CD4-positive, alpha-beta memory T cell (primary cell): ENCODE measurements around the gene THSD4. TPM values are rescaled to one million over a fixed set of nuclear protein-coding genes. Genes with fewer than 3 reads are reported as not detected.
A peak's percentile ranks its signal among the peaks of the same experiment; 100 is the strongest.

ENCODE experiments used
- CTCF ChIA-PET: fragments of 350-600 bp; sonication (Branson Sonifier 250); formaldehyde crosslinking; loops from one replicate; lab custom pipeline; 2021; ENCODE audit warnings: inconsistent platforms; ENCODE audit not compliant: partially characterized antibody; lab: Charles Lee
- POLR2A ChIA-PET: fragments of 350-600 bp; sonication (Branson Sonifier 250); formaldehyde crosslinking; loops from one replicate; lab custom pipeline; 2021; ENCODE audit not compliant: partially characterized antibody; lab: Charles Lee
- DNase-seq, 5 donors: peaks; one replicate each; pipeline versions ENCODE4 v3.0.0 to v3.0.0-alpha.2; 2020 to 2022; ENCODE audit warnings: mixed read lengths in 1 of 5
- H3K27ac ChIP-seq: one replicate; pipeline ENCODE4 v1.7.0; 2013; ENCODE audit warnings: low read depth, low read length
- H3K27me3 ChIP-seq: 2 replicates; pipeline ENCODE4 v1.7.0; 2013; ENCODE audit warnings: mild to moderate bottlenecking, low read length, moderate library complexity; ENCODE audit not compliant: insufficient read depth
- H3K36me3 ChIP-seq: 2 replicates; pipeline ENCODE4 v1.7.0; 2013; ENCODE audit warnings: mild to moderate bottlenecking, low read length, moderate library complexity; ENCODE audit not compliant: insufficient read depth
- H3K4me1 ChIP-seq: 2 replicates; pipeline ENCODE4 v1.7.0; 2013; ENCODE audit warnings: mild to moderate bottlenecking, low read length, moderate library complexity; ENCODE audit not compliant: insufficient read depth
- H3K4me3 ChIP-seq, 2 donors: one replicate each; pipeline ENCODE4 v1.7.0; 2013; ENCODE audit warnings: low read length in 2 of 2, mild to moderate bottlenecking in 1 of 2
- H3K9me3 ChIP-seq, 2 donors: one replicate each; pipeline ENCODE4 v1.7.0; 2013; ENCODE audit warnings: low read length in 2 of 2, control low read depth in 1 of 2; ENCODE audit not compliant: control insufficient read depth in 1 of 2
- H3K27ac Mint-ChIP-seq, 7 donors: one replicate each; pipeline ENCODE4 v1.8.0; 2020 to 2021; ENCODE audit warnings: mixed read lengths in 7 of 7, mild to moderate bottlenecking in 6 of 7, inconsistent platforms in 3 of 7, moderate library complexity in 3 of 7
- H3K27me3 Mint-ChIP-seq, 2 donors: one replicate each; pipeline ENCODE4 v1.8.0; 2020 to 2021; ENCODE audit warnings: mixed read lengths in 2 of 2
- H3K36me3 Mint-ChIP-seq, 2 donors: one replicate each; pipeline ENCODE4 v1.8.0; 2020 to 2021; ENCODE audit warnings: mixed read lengths in 2 of 2, inconsistent platforms in 1 of 2, mild to moderate bottlenecking in 1 of 2
- H3K4me1 Mint-ChIP-seq, 4 donors: one replicate each; pipeline ENCODE4 v1.8.0; 2020 to 2021; ENCODE audit warnings: mixed read lengths in 4 of 4, mild to moderate bottlenecking in 1 of 4
- H3K4me3 Mint-ChIP-seq, 8 donors: one replicate each; pipeline ENCODE4 v1.8.0; 2020 to 2021; ENCODE audit warnings: mixed read lengths in 8 of 8, mild to moderate bottlenecking in 7 of 8, moderate library complexity in 6 of 8, inconsistent platforms in 3 of 8
- H3K9me3 Mint-ChIP-seq, 8 donors: one replicate each; pipeline ENCODE4 v1.8.0; 2020 to 2021; ENCODE audit warnings: mixed read lengths in 8 of 8, mild to moderate bottlenecking in 5 of 8, inconsistent platforms in 3 of 8, moderate library complexity in 1 of 8
- intact Hi-C: fragments of 100-400 bp; cut with micrococcal nuclease; formaldehyde crosslinking; loops from one replicate; pipeline ENCODE4 v1.15.1; 2023
- polyA plus RNA-seq, 2 donors: library from polyadenylated mRNA; unstranded; fragments of 300-500 nt; fragmentation: Illumina TruSeq; gene quantifications; one replicate each; pipeline ENCODE4 v1.2.3, GENCODE V29; 2021
- total RNA-seq, 2 experiments: library from RNA; stranded (reverse); gene quantifications; one replicate each; pipeline ENCODE4 v1.2.3, GENCODE V29; 2021

THSD4 gene
- total and polyA plus RNA-seq, 4 experiments from 2014 or later = not detected

DNA sequence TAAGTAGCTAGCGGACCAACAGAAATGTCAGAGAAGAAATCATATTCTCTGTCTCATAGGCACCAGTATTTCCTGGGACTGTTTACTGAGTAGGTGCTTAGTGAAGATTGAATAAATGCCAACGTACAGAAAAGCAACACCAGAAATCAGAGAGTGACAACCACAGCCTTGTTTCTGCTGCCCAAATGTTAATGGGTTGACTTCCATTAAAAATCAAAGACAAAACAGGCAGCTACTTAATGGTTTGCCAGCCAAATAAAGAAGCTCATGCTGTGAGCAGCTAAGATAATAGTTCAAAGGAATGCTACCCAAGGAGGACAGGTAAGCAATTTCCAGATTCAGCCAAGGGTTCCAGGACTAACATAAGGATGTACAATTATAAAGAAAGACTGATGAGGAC lies 270.7 kb downstream of the THSD4 start:
- POLR2A ChIA-PET = interaction anchor here (1.4 kb wide), 1 partner anchor 55 kb away, joined by 8 read pairs; no protein-coding TSS in a partner anchor
- H3K9me3 ChIP-seq = no peaks in the 10 kb centered on the region
- no peak for DNase-seq
- H3K4me3 ChIP-seq = no peak overlapping the region
- peaks cover 3% of the 10 kb centered on the region for H3K27me3 ChIP-seq
- Mint-ChIP-seq H3K27ac (peak overlapping the region in 2 of 7 donors; percentile 5 to 50), H3K36me3 (no peaks in the 10 kb centered on the region), H3K27me3 (peaks cover 1 to 9% of the 10 kb centered on the region in 2 donors), H3K4me3 (peak overlapping the region in 1 of 8 donors; percentile 32), H3K9me3 (peaks cover 0 to 5% (median 0%) of the 10 kb centered on the region in 8 donors), H3K4me1 (peaks cover 0 to 10% (median 7%) of the 10 kb centered on the region in 4 donors)
- intact Hi-C loops = loop anchor here (1.0 to 5.0 kb wide), 3 partner anchors 54 to 771 kb away; no protein-coding TSS in a partner anchor
- CTCF ChIA-PET = interaction anchor here (0.6 to 5.0 kb wide), 18 partner anchors 8 to 413 kb away, joined by 3 to 50 read pairs (median 6); no protein-coding TSS in a partner anchor
- no peaks in the 10 kb centered on the region for H3K4me1 ChIP-seq
- no peak overlapping the region for H3K27ac ChIP-seq
- H3K36me3 ChIP-seq = no peaks in the 10 kb centered on the region

DNA sequence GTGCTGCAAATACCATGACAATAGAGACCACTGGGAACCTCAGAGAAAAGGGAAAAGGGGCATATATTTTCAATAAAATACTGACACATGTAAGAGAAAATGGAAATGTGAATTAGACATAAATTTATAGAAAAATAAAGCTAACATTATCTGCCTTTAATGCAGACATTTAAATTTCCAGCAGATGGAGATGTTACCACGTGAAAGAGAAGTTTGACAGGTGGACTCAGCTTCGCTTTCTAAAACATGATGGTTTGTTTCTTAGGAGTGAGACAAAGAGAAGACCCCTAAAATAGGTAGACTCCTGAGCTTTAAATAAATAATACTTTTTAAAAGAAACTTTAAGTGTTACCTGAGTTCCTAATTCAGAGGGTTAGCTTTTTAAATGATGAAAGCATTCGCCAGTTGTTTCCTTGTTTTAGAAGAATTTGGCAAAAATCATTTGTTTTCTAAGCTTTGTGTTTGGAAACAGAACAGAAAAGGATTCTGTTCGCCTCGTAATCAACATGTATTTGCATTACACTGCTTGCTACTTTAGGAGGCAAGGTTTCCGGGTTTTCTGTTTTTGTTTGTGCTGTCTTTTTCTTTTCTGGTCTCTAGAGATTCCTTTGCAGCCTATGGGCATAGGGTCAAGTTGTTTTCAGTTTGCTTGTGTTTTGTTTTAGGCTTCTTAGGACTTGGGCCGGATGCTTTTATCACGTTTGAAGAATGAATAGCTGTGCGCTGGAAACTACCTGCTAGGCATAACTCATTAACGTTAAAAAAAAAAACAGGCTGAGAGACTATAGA lies 271.4 kb downstream of the THSD4 start:
- Mint-ChIP-seq H3K27ac (peak overlapping the region in 1 of 7 donors; percentile 5), H3K36me3 (no peaks in the 10 kb centered on the region), H3K4me3 (peak overlapping the region in 2 of 8 donors; percentile 20 to 32), H3K27me3 (peaks cover 1 to 9% of the 10 kb centered on the region in 2 donors), H3K9me3 (peaks cover 0 to 5% (median 0%) of the 10 kb centered on the region in 8 donors), H3K4me1 (peaks cover 0 to 10% (median 7%) of the 10 kb centered on the region in 4 donors)
- H3K27ac ChIP-seq = no peak overlapping the region
- H3K27me3 ChIP-seq = peaks cover 3% of the 10 kb centered on the region
- no peaks in the 10 kb centered on the region for H3K4me1 ChIP-seq
- H3K36me3 ChIP-seq = no peaks in the 10 kb centered on the region
- no peak overlapping the region for H3K4me3 ChIP-seq
- ChIA-PET POLR2A (interaction anchor here (1.4 kb wide), 1 partner anchor 54 kb away, joined by 8 read pairs; no protein-coding TSS in a partner anchor), CTCF (interaction anchor here (1.0 to 5.0 kb wide), 16 partner anchors 9 to 357 kb away, joined by 3 to 50 read pairs (median 7); no protein-coding TSS in a partner anchor)
- H3K9me3 ChIP-seq = no peaks in the 10 kb centered on the region
- DNase-seq = peak in 4 of 5 donors; percentile 14 to 27 (median 18)
- intact Hi-C loops = loop anchor here (1.0 to 5.0 kb wide), 3 partner anchors 54 to 771 kb away; no protein-coding TSS in a partner anchor

DNA sequence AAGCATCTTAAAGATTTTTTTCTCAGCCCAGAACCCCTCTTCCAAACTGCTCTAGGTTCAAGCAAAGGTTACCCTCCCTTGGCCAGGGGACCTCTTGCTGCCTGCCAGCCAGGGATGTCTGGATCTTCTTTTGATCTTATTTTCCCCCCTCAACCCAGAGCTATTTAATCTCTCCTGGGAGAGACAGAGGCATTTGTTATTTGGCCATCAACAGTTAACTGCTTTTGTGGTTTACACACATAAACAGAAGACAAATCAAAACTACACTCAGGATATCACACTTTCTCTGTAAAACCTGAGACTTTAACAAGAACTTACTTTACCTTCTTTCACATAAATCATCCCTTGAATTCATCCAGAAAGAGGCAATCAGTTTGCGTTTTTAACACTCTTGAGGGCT lies 272.5 kb downstream of the THSD4 start:
- H3K27me3 Mint-ChIP-seq = peaks cover 1 to 11% of the 10 kb centered on the region in 2 donors
- no peak for DNase-seq
- Histone ChIP-seq H3K27me3 (peaks cover 3% of the 10 kb centered on the region), H3K27ac (no peak overlapping the region), H3K4me3 (no peak overlapping the region), H3K4me1 (no peaks in the 10 kb centered on the region), H3K9me3 (no peaks in the 10 kb centered on the region), H3K36me3 (no peaks in the 10 kb centered on the region)
- H3K27ac Mint-ChIP-seq = peak overlapping the region in 2 of 7 donors; percentile 14 to 30
- POLR2A ChIA-PET = no interaction called here
- peaks cover 0 to 5% (median 0%) of the 10 kb centered on the region in 8 donors for H3K9me3 Mint-ChIP-seq
- intact Hi-C loops = loop anchor here (5.0 kb wide), 2 partner anchors 264 to 769 kb away; no protein-coding TSS in a partner anchor
- peaks cover 0 to 10% (median 7%) of the 10 kb centered on the region in 4 donors for H3K4me1 Mint-ChIP-seq
- CTCF ChIA-PET = interaction anchor here (0.6 to 5.0 kb wide), 10 partner anchors 10 to 769 kb away, joined by 3 to 50 read pairs (median 8); no protein-coding TSS in a partner anchor
- no peaks in the 10 kb centered on the region for H3K36me3 Mint-ChIP-seq
- H3K4me3 Mint-ChIP-seq = no peak overlapping the region

DNA sequence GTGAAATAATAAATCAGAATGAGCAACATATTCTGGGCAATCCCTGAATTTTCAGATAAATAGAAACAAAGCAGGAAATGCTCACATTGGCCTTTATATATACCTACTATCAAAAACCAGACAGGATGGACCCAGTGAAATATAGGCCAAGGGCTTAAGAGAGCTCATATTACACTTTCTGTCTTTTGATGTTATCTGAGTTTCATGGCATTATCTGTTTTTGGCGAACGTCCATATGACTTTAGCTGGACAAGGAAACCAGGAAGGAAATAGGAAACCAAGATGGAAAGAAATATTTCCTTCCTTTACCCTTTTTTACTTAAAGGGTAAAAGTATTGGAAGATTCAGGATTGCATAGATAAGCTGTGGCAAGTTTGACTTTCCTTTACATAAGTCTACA lies 274.8 kb downstream of the THSD4 start:
- Mint-ChIP-seq H3K4me3 (no peak overlapping the region), H3K4me1 (peaks cover 0 to 10% (median 7%) of the 10 kb centered on the region in 4 donors), H3K27ac (no peak overlapping the region), H3K27me3 (peaks cover 0 to 13% of the 10 kb centered on the region in 2 donors), H3K36me3 (no peaks in the 10 kb centered on the region), H3K9me3 (peaks cover 0 to 5% (median 0%) of the 10 kb centered on the region in 8 donors)
- no peaks in the 10 kb centered on the region for H3K36me3 ChIP-seq
- ChIA-PET POLR2A (no interaction called here), CTCF (interaction anchor here (0.6 to 2.4 kb wide), 3 partner anchors 11 to 134 kb away, joined by 3 to 7 read pairs (median 3); no protein-coding TSS in a partner anchor)
- no peak overlapping the region for H3K27ac ChIP-seq
- H3K9me3 ChIP-seq = no peaks in the 10 kb centered on the region
- no peak overlapping the region for H3K4me3 ChIP-seq
- H3K27me3 ChIP-seq = peaks cover 3% of the 10 kb centered on the region
- intact Hi-C loops = no loop called here
- H3K4me1 ChIP-seq = no peaks in the 10 kb centered on the region
- DNase-seq = no peak

DNA sequence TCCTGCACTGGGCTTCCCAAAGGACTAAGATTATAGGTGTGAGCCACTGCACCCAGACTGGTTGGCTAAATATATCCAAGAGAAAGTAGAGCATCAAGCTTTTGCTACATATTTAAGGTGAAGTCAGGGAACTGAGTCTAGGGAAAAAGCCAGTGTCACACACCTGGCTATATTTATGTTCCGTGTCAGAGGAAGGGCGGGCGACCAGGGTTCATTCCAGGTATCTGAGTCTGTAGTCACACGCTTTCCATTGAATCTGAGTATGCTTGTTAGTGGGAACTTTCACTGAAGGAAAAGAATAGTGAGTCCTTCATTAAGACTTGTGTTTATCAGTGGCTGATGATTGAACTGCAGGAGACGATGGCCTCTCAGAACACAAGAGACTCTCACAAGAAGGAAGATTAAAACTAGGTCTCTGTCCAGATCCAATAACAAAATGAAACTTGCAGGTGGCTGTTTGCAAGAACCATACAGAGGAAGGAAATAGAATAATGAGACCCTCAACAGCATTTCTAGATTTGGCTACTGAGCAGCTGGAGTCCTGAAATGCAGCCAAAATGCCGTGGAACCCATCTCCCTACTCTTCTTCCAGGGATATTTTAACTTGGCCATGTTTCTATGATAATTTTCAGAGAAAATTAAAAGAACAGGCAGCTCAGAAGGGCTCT lies 276.3 kb downstream of the THSD4 start:
- peaks cover 0 to 5% (median 0%) of the 10 kb centered on the region in 8 donors for H3K9me3 Mint-ChIP-seq
- intact Hi-C loops = no loop called here
- ChIA-PET POLR2A (no interaction called here), CTCF (interaction anchor here (2.4 kb wide), 1 partner anchor 52 kb away, joined by 7 read pairs; no protein-coding TSS in a partner anchor)
- H3K27ac Mint-ChIP-seq = no peak overlapping the region
- H3K9me3 ChIP-seq = no peaks in the 10 kb centered on the region
- H3K4me3 Mint-ChIP-seq = no peak overlapping the region
- H3K4me1 ChIP-seq = no peaks in the 10 kb centered on the region
- H3K4me3 ChIP-seq = no peak overlapping the region
- DNase-seq = no peak
- H3K36me3 ChIP-seq = no peaks in the 10 kb centered on the region
- no peaks in the 10 kb centered on the region for H3K36me3 Mint-ChIP-seq
- H3K27me3 Mint-ChIP-seq = peaks cover 2 to 13% of the 10 kb centered on the region in 2 donors
- H3K27ac ChIP-seq = no peak overlapping the region
- peaks cover 0 to 8% (median 5%) of the 10 kb centered on the region in 4 donors for H3K4me1 Mint-ChIP-seq
- peaks cover 3% of the 10 kb centered on the region for H3K27me3 ChIP-seq

DNA sequence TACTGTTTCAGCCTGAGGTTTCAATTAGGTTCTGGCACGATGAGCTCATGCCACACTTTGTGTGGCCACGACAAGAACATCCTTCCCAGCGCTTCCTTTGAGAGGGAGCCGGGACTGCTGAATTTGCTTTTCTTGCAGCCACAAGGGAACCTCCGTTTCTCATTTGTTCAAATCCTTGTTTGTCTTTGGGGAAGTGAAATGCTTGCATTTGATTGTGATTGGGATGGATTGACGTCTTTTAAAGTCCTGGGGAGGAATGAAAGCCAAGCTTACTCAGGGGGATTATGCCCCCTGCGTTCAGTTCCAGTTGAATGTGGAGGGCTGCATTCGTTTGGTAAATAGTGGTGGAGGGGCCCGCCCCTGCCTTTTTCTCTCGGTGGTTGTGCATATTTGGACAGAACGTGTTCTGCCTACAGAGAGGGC lies 277.6 kb downstream of the THSD4 start:
- H3K36me3 Mint-ChIP-seq = no peaks in the 10 kb centered on the region
- DNase-seq = no peak
- intact Hi-C loops = no loop called here
- peaks cover 2 to 11% of the 10 kb centered on the region in 2 donors for H3K27me3 Mint-ChIP-seq
- ChIA-PET CTCF (no interaction called here), POLR2A (no interaction called here)
- no peak overlapping the region for H3K27ac ChIP-seq
- no peaks in the 10 kb centered on the region for H3K36me3 ChIP-seq
- no peaks in the 10 kb centered on the region for H3K9me3 ChIP-seq
- no peaks in the 10 kb centered on the region for H3K4me1 ChIP-seq
- no peak overlapping the region for H3K4me3 ChIP-seq
- H3K9me3 Mint-ChIP-seq = peaks cover 0 to 7% (median 0%) of the 10 kb centered on the region in 8 donors
- no peak overlapping the region for H3K4me3 Mint-ChIP-seq
- peaks cover 3% of the 10 kb centered on the region for H3K27me3 ChIP-seq
- peaks cover 0 to 4% (median 0%) of the 10 kb centered on the region in 4 donors for H3K4me1 Mint-ChIP-seq
- no peak overlapping the region for H3K27ac Mint-ChIP-seq
